Measurements from ENCODE around the gene PROC.

The PROC gene

GRCh38 chr2:127428057-127428814 lies 10.0 kb downstream of the PROC start:
- TF ChIP-seq CTCF (conservative IDR thresholded peaks at IDR 0.05; ENCODE audit: low read depth, low read length), result no peak
- DNase-seq (ENCODE audit: low read depth), result no peak

GRCh38 chr2:127428815-127429109 lies 10.5 kb downstream of the PROC start:
- TF ChIP-seq CTCF (conservative IDR thresholded peaks at IDR 0.05; ENCODE audit: low read depth, low read length), result no peak
- no peak for DNase-seq (ENCODE audit: low read depth)
- H3K4me3 ChIP-seq (ENCODE audit: low read depth, low read length), result no peak overlapping the region

More at GRCh38 chr2:127428057-127428814, 10.0 kb downstream of the PROC start:
- no peak overlapping the region for H3K4me3 ChIP-seq (ENCODE audit: low read depth, low read length)

- no peak for DNase-seq (ENCODE audit: low read depth)
- H3K4me3 ChIP-seq (ENCODE audit: low read depth, low read length), result no peak overlapping the region
- no peak for TF ChIP-seq CTCF (conservative IDR thresholded peaks at IDR 0.05; ENCODE audit: low read depth, low read length)
These were observed 11.1 kb downstream of the PROC start for GRCh38 chr2:127429291-127429690.

GRCh38 chr2:127429844-127430425 lies 11.7 kb downstream of the PROC start:
- H3K4me3 ChIP-seq (ENCODE audit: low read depth, low read length), result no peak overlapping the region
- no peak for TF ChIP-seq CTCF (conservative IDR thresholded peaks at IDR 0.05; ENCODE audit: low read depth, low read length)
- no peak for DNase-seq (ENCODE audit: low read depth)

- no peak for DNase-seq (ENCODE audit: low read depth)
- H3K4me3 ChIP-seq (ENCODE audit: low read depth, low read length), result no peak overlapping the region
- TF ChIP-seq CTCF (conservative IDR thresholded peaks at IDR 0.05; ENCODE audit: low read depth, low read length), result no peak
These were observed 13.3 kb downstream of the PROC start for GRCh38 chr2:127431408-127432023.

- no peak for TF ChIP-seq CTCF (conservative IDR thresholded peaks at IDR 0.05; ENCODE audit: low read depth, low read length)
These were observed 16.3 kb downstream of the PROC start for GRCh38 chr2:127434515-127434914.

More at GRCh38 chr2:127434515-127434914, 16.3 kb downstream of the PROC start:
- no peak for DNase-seq (ENCODE audit: low read depth)
- H3K4me3 ChIP-seq (ENCODE audit: low read depth, low read length), result no peak overlapping the region
